ENCODE measurements around the gene ACY1. TPM values are rescaled to one million over a fixed set of nuclear protein-coding genes. Genes with fewer than 3 reads are reported as not detected.

ACY1 gene
- total RNA-seq, 1 donor from 2014 or later, result 95.8 TPM

DNA sequence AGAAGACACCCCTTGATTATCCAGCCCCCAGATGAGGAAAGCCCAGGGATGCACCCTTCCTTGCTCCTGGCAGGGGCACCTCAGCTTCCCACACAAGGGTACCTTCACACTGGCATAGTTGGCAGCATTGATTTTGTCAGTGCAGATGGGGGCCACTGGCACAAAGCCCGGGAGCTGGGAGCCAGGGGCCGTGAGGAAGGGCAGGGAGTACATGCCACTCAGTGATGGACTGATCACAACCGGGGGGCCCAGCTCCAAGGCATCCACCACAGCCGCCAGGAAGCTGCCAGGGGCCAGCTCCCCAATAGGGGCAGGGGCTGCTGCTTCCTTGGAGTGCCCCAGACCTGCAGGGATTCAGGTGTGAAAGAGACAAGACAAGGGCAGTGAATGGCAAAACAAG lies 13.5 kb upstream of the ACY1 start:
- TF ChIP-seq, protein P1, sequence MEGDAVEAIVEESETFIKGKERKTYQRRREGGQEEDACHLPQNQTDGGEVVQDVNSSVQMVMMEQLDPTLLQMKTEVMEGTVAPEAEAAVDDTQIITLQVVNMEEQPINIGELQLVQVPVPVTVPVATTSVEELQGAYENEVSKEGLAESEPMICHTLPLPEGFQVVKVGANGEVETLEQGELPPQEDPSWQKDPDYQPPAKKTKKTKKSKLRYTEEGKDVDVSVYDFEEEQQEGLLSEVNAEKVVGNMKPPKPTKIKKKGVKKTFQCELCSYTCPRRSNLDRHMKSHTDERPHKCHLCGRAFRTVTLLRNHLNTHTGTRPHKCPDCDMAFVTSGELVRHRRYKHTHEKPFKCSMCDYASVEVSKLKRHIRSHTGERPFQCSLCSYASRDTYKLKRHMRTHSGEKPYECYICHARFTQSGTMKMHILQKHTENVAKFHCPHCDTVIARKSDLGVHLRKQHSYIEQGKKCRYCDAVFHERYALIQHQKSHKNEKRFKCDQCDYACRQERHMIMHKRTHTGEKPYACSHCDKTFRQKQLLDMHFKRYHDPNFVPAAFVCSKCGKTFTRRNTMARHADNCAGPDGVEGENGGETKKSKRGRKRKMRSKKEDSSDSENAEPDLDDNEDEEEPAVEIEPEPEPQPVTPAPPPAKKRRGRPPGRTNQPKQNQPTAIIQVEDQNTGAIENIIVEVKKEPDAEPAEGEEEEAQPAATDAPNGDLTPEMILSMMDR (conservative IDR thresholded peaks at IDR 0.05; ENCODE audit: low read depth, low read length), result no peak
- DNase-seq (ENCODE audit: low read depth), result no peak
- H3K4me3 ChIP-seq (ENCODE audit: low read depth, low read length), result no peak overlapping the region

DNA sequence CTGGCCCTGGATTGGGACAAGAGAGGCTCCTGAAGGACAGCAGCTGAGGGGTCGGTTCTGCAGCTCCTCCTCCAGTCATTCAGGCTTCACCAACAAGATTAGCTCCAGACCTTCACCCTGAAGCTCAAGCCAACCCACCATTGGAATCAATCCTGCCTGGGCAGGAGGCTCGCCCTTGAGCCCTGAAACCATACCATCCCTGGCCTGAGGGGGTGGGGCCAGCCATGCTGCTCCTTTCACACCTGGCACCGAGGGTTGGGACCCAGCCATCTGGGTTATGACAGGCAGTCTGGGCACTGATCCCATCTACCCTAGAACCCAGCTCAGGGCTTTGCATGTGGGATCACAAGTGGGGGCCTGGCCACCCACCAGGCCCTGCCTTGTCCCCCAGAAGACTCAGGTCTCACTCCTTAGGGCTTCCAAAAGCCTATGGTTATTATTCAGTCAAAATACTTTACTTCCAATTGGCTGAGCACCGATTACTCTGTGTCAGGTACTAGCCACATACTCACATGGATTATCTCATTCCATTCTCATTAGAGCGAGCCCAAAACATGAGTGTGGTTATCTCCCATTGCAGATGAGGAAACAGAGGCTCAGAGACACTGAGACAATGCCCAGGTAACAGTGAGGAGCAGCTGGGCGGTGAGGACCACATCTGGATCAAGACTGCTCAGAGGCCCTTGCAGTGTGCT lies 12.6 kb upstream of the ACY1 start:
- TF ChIP-seq, protein P1 (conservative IDR thresholded peaks at IDR 0.05; ENCODE audit: low read depth, low read length), result no peak
- DNase-seq (ENCODE audit: low read depth), result no peak
- no peak overlapping the region for H3K4me3 ChIP-seq (ENCODE audit: low read depth, low read length)

DNA sequence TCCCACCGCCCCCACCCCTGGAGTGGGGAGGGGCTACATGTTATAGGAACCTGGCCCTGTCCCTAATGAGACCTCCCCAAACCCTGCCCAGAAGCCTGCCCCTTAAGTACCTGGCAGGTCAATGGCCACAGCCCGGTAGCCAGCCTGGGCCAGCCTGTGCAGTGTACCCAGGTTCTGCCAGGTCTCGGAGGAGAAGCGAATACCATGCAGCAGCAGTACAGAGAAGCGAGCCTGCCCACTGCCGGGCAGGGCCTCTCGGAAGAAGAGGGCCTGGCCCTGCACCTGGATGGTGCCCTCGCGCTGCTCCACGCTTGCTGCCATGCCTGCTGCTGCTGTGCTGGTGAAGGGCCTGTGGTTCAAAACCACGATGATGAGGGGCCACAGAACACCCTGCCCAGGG lies 12.0 kb upstream of the ACY1 start:
- no peak for DNase-seq (ENCODE audit: low read depth)
- H3K4me3 ChIP-seq (ENCODE audit: low read depth, low read length), result no peak overlapping the region
- TF ChIP-seq, protein P1 (conservative IDR thresholded peaks at IDR 0.05; ENCODE audit: low read depth, low read length), result no peak

DNA sequence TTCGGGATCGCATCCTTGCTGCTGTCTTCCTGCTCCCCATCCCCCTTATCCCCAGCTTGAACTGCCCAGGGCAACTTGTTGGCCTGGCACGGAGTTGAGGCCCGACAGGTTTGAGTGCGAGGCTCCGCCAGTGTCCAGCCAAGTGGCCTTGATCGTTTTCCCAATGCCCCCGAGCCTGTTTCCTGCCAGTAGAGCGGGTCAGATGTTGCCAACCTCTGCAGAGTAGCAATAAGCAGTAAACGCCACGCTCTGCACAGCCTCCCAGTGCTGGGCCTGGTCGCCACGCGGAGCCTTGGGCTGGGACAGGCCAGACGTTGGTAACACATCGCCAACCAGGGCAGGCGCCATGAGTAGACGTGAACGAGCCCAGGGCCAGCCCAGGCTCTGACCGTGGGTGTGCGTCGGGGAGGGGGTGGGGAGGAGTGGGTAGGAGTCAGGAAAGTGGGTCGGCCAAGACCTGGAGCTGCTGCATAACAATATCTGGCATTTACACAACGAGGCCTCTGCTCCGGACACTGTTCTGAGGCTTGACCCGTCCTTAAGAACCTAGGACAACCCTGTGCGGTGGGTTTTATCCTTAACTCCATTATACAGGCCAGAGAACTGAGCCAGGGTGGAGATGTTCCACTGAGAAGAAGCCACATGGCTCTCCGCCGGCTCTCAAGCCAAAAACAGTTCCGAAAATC lies 8.9 kb upstream of the ACY1 start:
- peak overlapping the region; percentile 84 for H3K4me3 ChIP-seq (ENCODE audit: low read depth, low read length)
- no peak for DNase-seq (ENCODE audit: low read depth)
- TF ChIP-seq, protein P1 (conservative IDR thresholded peaks at IDR 0.05; ENCODE audit: low read depth, low read length), result no peak

DNA sequence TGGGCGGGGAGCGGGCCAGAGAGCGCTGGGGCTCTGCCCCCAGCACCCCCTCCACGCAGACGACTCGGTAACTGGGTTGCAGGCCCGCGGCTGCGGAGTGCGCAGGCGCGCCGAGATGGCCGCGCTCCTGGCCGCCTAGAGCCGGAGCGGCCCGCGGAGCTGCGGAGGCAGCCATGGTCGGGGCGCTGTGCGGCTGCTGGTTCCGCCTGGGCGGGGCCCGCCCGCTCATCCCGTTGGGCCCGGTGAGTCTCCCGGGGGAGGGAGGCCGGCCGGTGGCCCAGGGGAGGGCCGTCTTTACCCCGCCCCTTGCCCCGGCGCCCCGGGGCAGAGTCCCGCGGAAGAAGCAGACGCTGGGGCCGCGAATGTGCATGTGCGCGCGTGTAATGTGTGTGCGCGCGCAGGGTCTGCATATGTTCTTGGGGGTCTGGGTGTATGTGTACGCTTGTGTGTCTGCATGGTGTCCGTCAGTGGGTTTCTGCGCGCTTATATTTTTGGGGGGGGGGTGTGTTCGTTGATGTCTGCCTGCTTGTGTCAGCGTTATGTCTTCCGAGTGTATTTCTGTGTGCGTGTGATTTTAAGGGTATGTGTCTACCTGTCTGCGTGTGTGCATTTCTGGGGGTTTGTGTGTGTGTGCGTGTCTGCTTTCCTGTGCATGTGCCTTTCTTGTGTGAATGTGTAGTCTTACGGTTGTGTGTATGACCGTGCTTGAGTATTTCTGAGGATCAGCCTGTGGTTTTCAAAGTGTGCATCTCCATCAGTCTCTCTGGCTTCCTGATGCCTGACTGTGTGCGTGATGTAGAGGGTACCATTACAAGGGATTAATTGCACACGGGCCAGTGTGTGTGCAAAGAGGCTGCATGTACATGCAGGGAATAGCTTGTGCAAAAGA lies 8.1 kb upstream of the ACY1 start, which contains the start of gene ABHD14A:
Gene ABHD14A, plus strand, starts transcription at position 102 of the 889 bp plus-strand sequence. Its CDS starts 72 bp downstream, at position 174.
- no peak for DNase-seq (ENCODE audit: low read depth)
- TF ChIP-seq, protein P1 (conservative IDR thresholded peaks at IDR 0.05; ENCODE audit: low read depth, low read length), result no peak
- H3K4me3 ChIP-seq (ENCODE audit: low read depth, low read length), result peak within 1 kb of the TSS; percentile 84

DNA sequence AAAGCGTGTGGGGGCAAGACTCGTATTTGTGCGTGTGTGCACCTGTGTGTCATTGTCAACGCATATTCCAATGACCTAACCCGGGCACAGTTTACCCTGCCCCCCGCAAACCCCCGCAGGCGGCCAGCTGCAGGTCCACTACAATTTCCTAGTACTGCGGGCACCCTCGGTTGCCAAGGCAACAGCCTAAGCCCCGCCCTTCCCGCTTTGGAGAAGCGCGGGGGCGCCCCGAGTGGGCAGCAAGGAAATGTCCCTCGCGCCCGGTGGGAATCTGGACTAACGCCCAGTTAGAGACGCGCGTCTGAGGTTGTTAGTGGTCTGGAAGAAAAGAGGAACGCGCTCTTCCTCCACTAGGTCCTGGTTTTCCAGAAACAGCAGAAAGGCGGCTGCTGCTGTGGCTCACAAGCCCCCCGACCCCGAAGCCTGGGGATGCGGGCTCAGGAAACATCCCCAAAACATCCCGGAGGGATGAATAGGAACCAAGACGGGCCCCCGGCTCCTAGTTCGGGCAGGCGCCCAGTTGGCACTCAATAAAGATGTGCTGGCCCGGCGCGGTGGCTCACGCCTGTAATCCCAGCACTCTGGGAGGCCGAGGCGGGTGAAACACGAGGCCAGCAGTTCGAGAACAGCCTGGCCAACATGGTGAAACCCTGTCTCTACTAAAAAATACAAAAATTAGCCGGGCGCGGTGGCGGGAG lies 7.3 kb upstream of the ACY1 start:
- no peak for DNase-seq (ENCODE audit: low read depth)
- H3K4me3 ChIP-seq (ENCODE audit: low read depth, low read length), result peak overlapping the region; percentile 84
- TF ChIP-seq, protein P1 (conservative IDR thresholded peaks at IDR 0.05; ENCODE audit: low read depth, low read length), result no peak
